ENCODE measurements around the gene MYOF.
"Not testable (repeated sequence)": the region's sequence is repeated elsewhere in the genome, so short reads cannot be mapped to it uniquely, and the experiment has no call there.

Gene MYOF

DNA sequence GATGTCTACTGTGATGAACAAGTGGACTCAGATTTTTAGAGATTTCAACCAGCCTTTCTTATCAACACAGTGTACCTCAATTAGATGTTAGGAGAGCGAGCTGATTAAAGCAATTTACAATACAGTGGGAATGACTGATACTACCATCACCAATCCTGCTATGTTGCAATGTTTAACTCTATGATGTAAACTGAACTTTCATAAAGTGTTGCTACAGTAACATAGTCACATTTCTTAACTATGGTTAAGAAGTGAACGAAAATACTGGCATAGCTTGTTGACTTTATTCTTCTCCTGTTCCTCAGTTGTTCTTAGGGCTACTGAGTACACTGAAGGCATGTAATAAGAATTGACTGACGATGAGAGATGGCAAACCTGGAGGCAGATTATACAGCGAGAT is 139.8 kb downstream of the MYOF start:
- DNase-seq, result no peak

DNA sequence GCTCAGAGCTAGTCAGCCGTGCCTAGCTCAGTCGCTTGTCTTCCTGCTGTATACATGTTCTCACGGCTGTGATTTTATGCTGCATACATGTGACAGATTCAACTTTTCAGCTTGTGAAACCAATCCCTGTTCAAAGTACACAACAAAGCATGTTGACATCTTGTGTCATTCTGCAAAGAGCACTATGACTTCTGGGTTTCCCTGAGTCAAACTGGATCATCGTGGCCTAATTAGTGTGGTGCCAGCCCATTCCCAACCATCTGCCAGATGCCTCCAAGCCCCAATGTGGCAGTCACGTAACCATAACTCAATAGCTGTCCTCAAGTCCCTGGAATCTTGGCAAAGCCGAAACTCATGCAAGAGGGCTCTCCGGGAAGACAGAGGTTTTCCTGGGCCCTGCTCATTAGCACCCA is 144.8 kb downstream of the MYOF start:
- no peak for DNase-seq

DNA sequence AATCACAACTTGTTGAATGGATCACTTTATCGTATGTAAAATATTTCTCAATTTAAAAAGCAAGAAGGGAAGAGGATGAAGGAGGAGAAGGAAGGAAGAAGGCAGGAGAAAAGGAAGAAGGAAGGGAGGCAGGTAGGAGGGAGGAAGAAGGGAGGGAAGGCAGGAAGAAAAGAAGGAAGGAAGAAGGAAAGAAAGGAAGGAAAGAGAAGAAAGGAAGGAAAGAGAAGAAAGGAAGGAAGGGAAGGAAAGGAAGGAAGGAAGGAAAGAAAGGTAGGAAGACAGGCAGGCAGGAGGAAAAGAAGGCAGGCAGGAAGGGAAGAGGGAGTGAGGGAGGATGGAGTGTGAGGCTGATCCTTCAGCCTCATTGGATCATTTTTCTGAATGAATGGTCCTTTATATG is 145.5 kb downstream of the MYOF start:
- DNase-seq, result no peak

DNA sequence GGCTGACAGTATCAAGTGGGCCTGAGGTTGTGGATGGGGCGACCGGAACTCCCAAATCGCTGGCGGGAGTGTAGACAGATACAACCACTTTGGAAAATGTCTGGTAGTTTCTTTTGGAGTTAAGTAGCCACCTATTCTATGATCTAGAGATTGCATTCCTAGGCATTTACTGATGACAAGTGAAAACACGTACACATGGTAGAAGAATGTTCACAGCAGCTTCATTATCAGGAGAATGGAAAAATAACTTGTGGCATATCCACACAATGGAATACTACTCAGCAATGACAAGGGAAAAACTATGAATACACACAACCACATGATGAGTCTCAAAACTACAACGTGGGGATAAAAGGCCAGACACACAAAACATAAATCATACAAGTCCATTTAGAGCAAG is 146.0 kb downstream of the MYOF start:
- no peak for DNase-seq

DNA sequence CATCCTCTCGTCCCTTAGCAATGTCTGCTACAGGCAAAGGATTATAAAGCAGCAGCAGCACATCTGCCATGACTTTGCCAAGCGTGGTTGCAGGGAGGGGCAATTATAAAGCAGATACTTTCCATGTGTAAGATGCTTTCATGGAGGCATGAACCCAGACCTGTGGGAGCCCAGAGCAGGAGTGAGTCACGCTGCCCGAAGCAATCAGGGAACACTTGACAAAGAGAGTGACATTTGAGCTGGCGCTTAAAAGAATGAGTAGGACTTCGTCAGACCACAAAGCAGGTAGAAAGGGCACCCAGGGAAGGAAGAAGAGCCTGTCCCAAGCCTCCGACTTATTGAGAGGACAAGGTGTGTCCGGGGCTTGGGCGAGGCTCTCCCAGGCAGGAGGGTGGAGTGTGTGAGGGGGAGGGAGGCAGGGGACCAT is 147.2 kb downstream of the MYOF start:
- DNase-seq, result no peak

DNA sequence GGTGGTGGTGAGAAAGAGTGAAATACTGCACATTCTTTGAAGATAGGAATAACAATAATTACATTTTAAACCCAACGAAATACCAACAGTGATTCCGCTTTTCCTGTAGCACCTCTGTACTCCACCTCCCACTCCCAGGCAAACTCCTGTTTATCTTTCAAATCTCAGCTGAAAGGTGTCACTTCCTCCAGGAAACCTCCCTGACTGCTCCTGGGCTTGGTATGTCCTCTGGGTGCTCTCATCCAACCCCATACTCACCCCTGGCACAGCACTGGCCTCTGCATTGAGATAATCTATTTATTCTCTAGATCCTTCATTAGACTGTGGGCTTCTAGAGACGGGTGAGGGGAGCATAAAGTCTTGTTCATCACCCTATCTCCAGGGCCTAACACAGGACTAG is 148.0 kb downstream of the MYOF start:
- no peak for DNase-seq

DNA sequence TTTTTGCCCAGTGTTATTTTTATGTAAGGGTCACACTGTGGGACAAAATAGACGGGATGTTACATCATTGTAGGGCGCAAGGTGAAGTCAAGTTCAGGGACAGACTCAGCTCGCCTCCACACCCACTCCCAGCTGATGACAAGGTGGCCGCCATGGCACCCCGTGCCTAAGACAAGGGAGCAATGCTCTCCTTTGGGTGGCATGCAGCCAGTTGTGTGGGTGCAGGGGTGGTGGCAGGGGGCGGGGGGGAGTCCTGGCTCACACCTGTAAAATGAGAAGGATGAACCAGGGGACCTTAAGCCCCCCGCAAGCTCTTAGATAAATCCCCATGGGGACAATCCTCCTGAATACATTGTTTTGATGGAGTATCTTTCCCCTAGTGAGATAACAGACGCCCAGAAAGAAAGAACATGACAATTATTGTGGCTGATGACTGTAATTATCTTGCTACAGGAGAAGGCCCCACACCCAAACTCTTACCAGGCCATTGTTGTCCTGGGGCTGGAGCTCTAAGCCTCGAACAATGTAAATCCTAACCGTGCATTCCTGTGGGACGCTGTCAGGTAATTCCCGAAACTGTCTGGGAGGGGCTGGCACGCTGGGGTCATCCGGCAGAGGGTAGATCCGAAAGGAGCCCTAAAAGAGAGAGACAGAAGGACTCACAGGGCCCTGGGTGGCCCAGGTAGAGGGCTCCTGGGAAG is 148.7 kb downstream of the MYOF start:
- no peak for DNase-seq

DNA sequence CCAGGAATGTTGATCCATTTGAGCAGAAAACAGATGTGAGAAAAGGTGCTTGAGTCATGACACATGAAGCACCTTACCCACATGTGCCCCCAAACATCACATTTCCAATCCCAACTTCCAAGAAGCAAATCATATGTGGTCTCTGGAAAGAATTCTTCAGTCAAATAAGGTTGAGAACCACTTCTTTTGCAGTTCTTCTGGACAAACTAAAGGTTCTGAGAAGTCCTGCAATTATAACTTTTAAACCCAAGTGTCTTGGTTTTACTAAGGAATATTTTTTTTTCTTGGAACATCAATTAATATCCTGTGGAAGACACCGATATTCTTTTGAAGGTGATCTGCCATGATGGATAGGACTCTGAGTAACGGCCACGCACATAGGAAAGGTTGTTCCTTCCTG is 151.3 kb downstream of the MYOF start:
- no peak for DNase-seq

DNA sequence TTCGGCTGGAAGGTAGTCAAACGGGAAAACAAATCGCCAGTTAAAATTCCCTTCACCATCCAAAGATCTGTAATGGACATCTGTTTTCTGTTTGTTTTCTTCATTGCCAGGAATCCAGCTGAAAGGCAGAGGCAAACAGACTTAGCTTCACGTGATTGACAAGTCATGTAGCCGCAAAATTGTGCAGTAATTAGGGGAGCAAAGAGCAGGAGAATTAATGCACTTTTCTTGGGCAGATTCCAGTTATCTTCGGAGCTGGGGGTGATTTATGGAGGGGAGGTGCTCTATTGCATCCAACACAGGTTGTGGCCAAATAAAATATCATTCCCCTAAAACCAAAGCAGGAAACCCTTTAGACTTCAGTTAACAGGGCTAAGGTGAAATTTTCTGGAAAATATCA is 162.2 kb downstream of the MYOF start:
- no peak for DNase-seq

DNA sequence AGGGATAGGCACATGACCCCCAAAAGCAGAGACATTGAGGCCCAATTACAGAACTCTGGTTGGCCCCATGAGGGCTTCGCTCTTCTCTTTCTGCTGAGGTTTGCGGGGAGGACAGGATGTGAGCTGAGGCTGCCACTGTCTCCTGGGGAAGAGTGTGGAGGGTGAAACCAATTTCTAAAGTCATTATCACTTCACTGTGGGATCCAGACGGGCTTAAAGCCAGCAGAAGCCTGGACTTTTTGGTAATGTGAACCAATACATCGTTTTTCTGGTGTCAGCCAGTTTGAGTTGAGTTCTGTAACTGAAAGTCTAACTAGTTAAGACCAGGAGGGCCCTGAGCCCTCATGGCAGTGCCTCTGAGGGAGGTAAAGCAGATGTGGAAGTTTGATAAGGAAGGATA is 163.0 kb downstream of the MYOF start:
- no peak for DNase-seq

DNA sequence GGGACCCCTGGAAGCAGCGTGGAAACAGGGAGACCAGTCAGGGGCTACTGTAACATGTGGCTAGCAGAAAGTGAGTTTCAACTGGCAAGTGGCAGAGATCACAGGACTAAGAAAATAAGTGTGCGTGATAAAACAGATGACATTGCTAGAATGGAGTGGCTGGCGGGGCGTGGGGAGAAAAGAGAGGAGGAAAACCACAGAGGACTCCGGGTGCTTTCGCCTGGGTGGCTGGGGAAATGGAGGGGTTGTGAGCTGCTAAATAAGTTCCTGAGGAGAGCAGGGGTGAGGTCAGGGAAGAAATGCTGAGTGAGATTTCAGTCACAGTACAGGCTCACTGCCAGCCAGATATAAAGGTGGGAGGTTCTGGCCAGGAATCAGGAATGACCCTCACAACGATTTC is 166.9 kb downstream of the MYOF start:
- DNase-seq, result no peak

DNA sequence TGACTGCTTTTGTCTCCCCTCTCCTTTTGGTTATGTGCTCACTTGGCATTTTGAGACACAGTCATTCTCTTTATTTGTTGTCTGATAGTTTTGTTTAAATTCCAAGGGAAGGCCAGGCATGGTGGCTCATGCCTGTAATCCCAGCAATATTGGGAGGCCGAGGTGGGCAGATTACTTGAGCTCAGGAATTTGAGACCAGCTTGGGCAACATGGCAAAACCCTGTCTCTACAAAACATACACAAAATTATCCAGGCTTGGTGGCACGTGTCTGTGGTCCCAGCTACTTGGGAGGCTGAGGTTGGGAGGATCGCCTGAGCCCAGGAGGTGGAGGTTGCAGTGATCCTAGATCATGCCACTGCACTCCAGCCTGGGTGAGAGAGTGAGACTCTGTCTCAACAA is 167.5 kb downstream of the MYOF start:
- not testable (repeated sequence) for DNase-seq

DNA sequence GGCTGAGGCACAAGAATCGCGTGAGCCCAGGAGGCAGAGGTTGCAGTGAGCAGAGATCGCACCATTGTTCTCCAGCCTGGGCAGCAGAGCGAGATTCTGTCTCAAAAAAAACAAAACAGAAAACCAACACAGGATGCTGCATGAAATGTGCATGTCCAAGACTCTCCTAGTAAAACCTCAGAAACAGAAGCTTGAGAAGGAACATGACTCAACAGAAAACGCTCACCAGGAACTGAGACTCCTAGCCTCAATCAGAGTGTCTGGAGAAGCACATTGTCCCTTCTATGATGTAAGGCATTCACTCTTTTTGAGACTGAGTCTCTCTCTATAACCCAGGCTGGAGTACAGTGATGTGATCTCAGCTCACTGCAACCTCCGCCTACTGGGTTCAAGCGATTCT is 168.3 kb downstream of the MYOF start:
- no peak for DNase-seq

DNA sequence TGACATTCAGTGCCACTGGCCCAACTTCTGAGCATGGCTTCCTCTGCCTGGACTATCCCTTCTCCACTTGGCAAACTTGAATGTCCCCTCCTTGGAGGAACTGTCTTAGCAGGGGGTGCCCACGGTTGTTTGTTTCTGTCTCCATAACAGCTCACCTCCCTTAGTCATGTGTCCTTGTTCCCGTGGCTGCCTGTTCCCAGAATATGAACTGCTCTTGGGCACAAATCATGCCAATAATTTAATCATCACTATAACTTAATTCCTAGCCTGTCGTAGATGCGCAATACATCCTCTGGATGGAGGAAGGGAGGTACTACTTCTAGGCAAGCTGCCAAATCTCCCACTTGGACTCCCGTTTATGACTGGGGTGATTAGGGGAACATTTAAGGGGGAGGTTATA is 173.1 kb downstream of the MYOF start:
- no peak for DNase-seq

DNA sequence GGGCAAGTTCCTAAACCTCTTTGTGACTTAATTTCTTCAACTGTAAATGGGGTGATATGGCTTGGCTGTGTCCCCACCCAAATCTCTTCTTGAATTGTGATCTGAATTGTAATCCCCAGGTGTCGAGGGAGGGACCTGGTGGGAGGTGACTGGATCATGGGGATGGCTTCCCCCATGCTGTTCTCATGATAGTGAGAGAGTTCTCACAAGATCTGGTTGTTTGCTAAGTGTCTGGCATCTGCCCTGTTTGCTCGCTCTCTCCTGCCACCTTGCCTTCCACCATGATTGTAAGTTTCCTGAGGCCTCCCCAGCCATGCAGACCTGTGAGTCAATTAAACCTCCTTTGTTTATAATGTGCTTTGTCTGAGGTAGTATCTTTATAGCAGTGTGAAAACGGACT is 177.0 kb downstream of the MYOF start:
- no peak for DNase-seq

DNA sequence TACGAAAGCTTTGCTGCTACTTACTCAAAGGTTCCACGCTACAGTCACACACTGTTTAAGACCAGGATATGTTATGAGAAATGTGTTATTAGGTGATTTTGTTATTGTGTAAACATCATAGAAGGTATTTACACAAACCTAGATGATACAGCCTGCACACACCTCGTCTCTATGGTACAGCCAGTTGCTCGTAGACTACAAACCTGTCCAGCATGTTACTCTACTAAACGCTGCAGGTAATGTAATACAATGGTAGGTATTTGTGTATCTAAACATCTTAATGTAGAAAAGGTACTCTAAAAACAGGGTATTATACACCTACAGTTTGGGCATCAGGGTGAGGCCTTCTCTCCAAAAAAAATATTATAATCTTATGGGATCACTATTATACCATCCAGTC is 181.2 kb downstream of the MYOF start:
- DNase-seq, result no peak

DNA sequence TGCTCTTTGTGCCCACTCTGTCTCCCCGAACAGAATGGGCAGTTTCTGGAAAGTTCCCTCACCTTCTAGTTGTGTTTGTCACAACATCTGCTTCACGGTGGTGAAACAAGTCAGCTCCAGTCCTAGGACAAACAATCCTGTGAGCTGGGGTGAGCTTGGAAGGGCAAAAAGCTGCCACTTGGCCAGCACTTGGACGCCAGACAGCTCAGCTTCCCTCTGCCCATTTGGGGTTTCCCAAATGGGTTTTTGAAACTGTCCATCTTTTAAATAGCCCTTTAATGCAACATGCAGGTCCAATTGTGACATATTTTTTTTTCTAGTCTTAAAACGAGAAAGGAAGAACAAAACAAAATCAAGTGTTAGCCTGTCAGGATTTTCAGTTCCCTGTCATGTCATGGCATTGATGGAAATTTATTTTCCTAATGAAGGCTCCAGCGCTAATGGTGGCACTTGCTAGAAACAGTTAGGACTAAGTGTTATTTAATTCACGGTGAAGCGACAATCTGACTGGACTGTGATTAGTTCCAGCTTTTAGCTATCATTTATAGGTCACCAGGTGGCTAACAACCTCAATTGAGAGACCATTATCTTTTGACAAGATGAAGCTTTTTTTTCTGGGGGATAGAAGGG is 181.7 kb downstream of the MYOF start:
- DNase-seq, result no peak

DNA sequence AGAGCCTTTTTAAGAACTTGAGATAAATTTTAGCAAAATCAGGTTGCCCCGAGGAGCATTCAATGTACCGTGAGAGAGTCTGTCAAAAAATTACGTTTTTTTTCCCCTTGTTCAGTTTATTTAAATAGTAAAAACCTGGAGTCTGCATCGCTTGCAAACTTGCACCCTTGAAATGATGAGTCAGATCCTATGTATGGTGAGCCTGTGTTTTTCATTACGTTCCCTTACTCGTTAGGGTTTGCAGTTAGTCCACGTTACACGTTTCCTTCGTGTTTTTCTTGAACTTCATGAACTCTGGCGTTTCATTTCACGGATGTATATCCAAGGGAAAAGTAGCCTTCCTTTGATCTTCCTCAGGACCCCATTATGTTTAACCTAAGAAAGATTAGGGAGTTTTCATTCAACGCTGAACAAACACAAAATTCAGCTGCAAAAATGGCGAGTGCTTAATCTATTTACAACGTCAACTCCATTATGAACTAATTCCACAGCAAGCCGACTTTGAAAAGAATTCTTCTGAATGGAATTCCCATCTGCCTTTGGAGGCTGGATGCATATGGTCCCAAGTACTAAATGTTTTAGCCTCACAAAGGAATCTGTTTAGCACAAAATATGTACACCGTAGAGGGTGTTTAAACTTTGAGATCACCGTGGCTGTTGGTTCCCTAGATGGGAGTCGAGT is 182.4 kb downstream of the MYOF start:
- no peak for DNase-seq

DNA sequence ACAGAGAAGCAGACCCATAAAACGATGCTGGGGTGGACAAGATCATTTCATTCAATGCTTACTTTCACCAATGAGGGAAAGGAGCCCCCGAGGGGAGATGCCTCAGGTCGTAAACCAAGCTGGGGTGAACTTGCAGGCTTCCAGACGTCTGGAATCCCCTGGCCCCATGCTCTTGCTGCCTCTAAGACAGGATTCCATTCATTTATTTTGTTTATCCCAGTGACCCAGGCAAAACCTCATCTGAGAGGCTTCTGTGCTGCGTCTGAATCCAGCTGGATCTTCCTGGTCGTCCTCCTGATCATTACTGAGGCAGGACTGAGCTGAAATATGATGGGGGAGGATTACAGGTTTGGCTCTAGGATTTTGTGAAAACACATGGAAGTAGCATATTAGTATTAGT is 182.9 kb downstream of the MYOF start:
- DNase-seq, result no peak

DNA sequence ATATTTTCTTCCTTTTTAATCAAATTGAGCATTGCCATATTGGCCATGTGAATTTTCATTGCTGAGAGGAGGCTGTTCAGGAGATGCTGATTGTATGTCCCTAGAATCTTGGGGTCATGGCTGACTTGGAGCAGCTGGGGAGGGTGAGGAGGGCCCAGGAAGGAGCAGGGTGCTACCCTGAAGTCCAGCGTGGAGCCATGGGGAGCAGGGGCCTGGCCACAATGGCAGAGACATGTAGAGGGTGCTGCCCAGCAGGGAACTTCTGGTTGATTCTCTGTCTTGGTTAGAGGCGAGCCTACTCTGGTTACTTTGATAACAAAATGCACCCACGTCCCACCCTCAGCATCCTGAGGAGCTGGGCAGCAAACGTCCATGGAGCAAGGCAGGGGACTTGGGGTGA is 186.0 kb downstream of the MYOF start:
- DNase-seq, result no peak

DNA sequence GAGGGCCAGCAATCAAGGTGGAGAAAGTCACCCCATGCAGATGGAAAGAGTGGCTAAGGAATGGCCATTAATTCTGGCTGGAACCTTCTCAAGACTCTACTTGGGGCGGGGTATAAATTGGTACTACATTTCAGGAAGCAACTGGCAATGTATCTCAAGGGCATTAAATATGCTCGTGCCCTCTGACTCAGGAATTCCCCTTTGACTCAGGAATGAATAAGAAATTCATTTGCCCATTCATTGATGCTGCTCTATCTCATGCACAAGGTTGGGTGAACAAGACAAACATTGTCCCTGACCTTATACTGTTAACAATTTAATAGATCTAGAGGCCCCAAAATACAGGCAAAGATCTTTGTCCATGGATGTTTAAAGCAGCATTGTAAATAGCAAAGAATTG is 188.1 kb downstream of the MYOF start:
- DNase-seq, result no peak

DNA sequence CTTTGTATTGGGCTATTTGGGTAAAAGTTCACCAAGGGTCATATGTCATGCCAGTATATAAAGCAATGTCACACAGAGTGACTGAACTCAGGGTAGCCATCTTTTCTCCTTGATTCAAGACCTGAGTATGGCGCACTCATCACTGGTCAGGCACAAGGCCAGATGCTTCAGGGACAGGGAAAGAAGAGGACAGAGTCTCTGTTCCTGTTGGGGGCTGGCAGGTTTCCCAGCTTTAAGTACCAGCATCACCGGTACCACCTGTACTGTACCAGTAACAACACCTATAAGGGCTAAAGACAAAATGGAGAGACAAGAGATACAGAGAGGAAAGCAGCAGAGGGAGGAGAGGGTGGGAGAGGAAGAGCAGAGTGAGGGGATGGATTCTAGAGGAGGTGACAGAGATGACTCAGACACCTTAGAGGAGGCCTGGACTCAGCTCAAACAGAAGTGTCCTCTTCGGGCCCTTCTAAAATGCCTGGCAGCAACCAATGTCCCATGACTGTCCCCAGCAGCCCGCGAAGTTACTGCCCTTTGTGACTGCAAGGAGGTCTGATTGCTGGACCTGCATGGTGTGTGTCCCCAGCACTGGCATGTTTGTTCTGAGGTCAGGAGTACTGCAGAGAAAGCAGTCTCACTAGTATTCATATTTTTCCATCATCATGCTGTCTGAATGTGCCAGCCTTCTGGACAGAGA is 191.3 kb downstream of the MYOF start:
- DNase-seq, result no peak

DNA sequence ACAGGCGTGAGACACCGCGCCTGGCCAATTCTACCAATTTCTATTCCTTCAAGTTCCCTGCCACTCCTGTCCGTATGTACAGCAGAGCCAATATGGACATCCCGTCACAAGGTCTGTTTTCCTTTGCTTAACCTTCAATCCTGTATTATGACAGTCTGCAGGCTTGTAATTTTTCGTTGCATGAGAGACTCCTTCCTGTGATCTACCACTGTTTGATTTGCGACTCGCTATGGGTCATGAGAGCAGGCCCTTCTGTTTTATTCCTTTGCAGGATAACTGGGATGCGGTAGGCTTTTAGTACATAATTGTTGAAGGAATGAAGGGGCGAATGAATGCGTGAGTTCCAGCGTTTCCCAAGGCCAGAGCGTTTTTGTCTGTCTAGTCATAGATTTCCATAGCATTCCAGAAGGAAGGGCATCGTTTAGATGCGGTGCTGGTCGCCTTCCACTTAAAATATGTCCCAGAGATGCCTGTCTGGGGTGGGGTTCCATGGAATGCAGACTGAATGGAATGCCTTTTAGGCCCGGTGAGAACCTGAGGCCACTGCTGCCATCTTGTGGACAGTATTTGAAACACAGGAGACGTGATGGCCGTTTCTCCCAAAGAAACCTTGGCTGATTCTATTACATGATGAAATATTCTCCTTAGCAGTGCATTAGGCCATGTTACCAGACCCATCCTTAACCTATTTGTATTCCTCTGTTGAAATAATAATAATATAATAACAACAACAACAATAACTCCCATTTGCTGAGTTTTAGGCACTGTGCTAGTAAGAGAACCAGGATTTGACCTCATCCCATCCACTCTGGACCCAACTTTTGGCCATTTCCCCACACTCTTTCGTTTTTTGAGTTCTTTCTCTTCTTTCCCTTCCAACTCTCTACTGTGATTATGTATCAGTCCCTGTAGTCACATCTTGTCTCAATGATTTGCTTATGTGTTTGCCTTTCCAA is 193.2 kb downstream of the MYOF start:
- peak; percentile 59 for DNase-seq
